Tibial nerve (tissue), 4 donors: ENCODE measurements around the gene CREB1. TPM values are rescaled to one million over a fixed set of nuclear protein-coding genes. Genes with fewer than 3 reads are reported as not detected.
"Not testable (repeated sequence)": the region's sequence is repeated elsewhere in the genome, so short reads cannot be mapped to it uniquely, and the experiment has no call there.

ENCODE experiments used
- DNase-seq, 2 donors: peaks; one replicate each; pipeline ENCODE4 v3.0.0-alpha.2; 2019; ENCODE audit warnings: low spot score in 2 of 2
- H3K27ac ChIP-seq, 4 donors: fragments of 200-600 bp; sonication (generic) in 3 of 4; one replicate each; pipeline ENCODE4 v1.5.1; 2017 to 2019; ENCODE audit warnings: mild to moderate bottlenecking in 1 of 4
- H3K27me3 ChIP-seq, 2 donors: fragments of 200-600 bp; sonication (generic) in 1 of 2; one replicate each; pipeline versions ENCODE4 v1.5.1 to v1.6.0; 2017 to 2019
- H3K36me3 ChIP-seq, 3 donors: fragments of 200-600 bp; sonication (generic); one replicate each; pipeline ENCODE4 v1.5.1; 2018 to 2019
- H3K4me1 ChIP-seq, 4 donors: fragments of 200-600 bp; sonication (generic) in 3 of 4; one replicate each; pipeline ENCODE4 v1.5.1; 2017 to 2019
- H3K4me3 ChIP-seq, 4 donors: fragments of 200-600 bp; sonication (generic) in 3 of 4; one replicate each; pipeline ENCODE4 v1.5.1; 2017 to 2019; ENCODE audit warnings: mild to moderate bottlenecking in 1 of 4, moderate library complexity in 1 of 4
- H3K9me3 ChIP-seq, 4 donors: fragments of 200-600 bp; sonication (generic) in 3 of 4; one replicate each; pipeline ENCODE4 v1.5.1; 2017 to 2019
- CTCF ChIP-seq, 5 experiments: fragments of 200-600 bp in 3 of 5; fragments of 450-650 bp in 2 of 5; sonication (generic) in 3 of 5; IDR thresholded peaks; one replicate each; pipeline ENCODE4 v1.5.1; 2016 to 2019; ENCODE audit warnings: antibody characterized with exemption in 5 of 5, mild to moderate bottlenecking in 3 of 5, moderate library complexity in 2 of 5
- EP300 ChIP-seq, 2 donors: sonication (generic); formaldehyde crosslinking; IDR thresholded peaks; one replicate each; pipeline ENCODE4 v1.6.1; 2017; ENCODE audit warnings: antibody characterized with exemption in 2 of 2, mild to moderate bottlenecking in 1 of 2
- POLR2A ChIP-seq, 2 donors: fragments of 450-650 bp; IDR thresholded peaks; one replicate each; pipeline ENCODE4 v1.6.1; 2017; ENCODE audit warnings: antibody characterized with exemption in 2 of 2, mild to moderate bottlenecking in 2 of 2, moderate library complexity in 2 of 2
- WGBS, 2 donors: methylation state at CpG; one replicate each; pipeline ENCODE4 v1.1.5; 2018; 5-methylcytosine and 5-hydroxymethylcytosine counted together
- total RNA-seq, 4 donors: library from RNA; depleted of rRNA; stranded (reverse); fragments of >200 nt; gene quantifications; one replicate each; pipeline ENCODE4 v1.1.0, GENCODE V29; 2016

The CREB1 gene
- total RNA-seq, 4 donors from 2014 or later, result 28.9 to 67.7 (median 34.0) TPM

- H3K4me1 ChIP-seq, result no peaks in the 10 kb centered on the region
- H3K4me3 ChIP-seq, result no peak overlapping the region
- H3K27ac ChIP-seq, result no peak overlapping the region
- 85 to 90% methylated on average over 8 of the region's 8 CpGs for WGBS, 2 donors
- no peaks in the 10 kb centered on the region for H3K36me3 ChIP-seq
- TF ChIP-seq EP300 (IDR thresholded peaks at IDR 0.05), result no peak
- no peak for TF ChIP-seq POLR2A (IDR thresholded peaks at IDR 0.05)
- no peak for DNase-seq
- H3K9me3 ChIP-seq, result no peaks in the 10 kb centered on the region
- no peaks in the 10 kb centered on the region for H3K27me3 ChIP-seq
These were observed 103.1 kb downstream of the CREB1 start for GRCh38 chr2:207632575-207633493.

- Histone ChIP-seq H3K27me3 (no peaks in the 10 kb centered on the region), H3K9me3 (no peaks in the 10 kb centered on the region), H3K4me3 (no peak overlapping the region), H3K36me3 (no peaks in the 10 kb centered on the region), H3K27ac (no peak overlapping the region), H3K4me1 (no peaks in the 10 kb centered on the region)
- no peak for DNase-seq
- no peak for TF ChIP-seq EP300 (IDR thresholded peaks at IDR 0.05)
- TF ChIP-seq POLR2A (IDR thresholded peaks at IDR 0.05), result no peak
- no peak for TF ChIP-seq CTCF (IDR thresholded peaks at IDR 0.05)
- 85% methylated on average over 3 of the region's 3 CpGs for WGBS, 2 donors
These were observed 103.9 kb downstream of the CREB1 start for GRCh38 chr2:207633686-207634085.

- TF ChIP-seq CTCF (IDR thresholded peaks at IDR 0.05), result no peak
- no peak for TF ChIP-seq EP300 (IDR thresholded peaks at IDR 0.05)
- TF ChIP-seq POLR2A (IDR thresholded peaks at IDR 0.05), result no peak
- no peak for DNase-seq
- H3K4me3 ChIP-seq, result no peak overlapping the region
- H3K27ac ChIP-seq, result no peak overlapping the region
- WGBS, 2 donors, result 78 to 82% methylated on average over 11 of the region's 11 CpGs
- H3K36me3 ChIP-seq, result no peaks in the 10 kb centered on the region
- peaks cover 0 to 2% (median 0%) of the 10 kb centered on the region in 4 donors for H3K9me3 ChIP-seq
- no peaks in the 10 kb centered on the region for H3K27me3 ChIP-seq
- H3K4me1 ChIP-seq, result no peaks in the 10 kb centered on the region
These were observed 105.9 kb downstream of the CREB1 start for GRCh38 chr2:207635468-207636200.

GRCh38 chr2:207639288-207639687 lies 109.5 kb downstream of the CREB1 start:
- H3K36me3 ChIP-seq, H3K4me3 ChIP-seq, H3K4me1 ChIP-seq, DNase-seq, H3K27me3 ChIP-seq, H3K27ac ChIP-seq, H3K9me3 ChIP-seq: not testable (repeated sequence)
- 88 to 94% methylated on average over 3 of the region's 3 CpGs for WGBS, 2 donors

GRCh38 chr2:207640160-207640559 lies 110.4 kb downstream of the CREB1 start:
- no peak for TF ChIP-seq POLR2A (IDR thresholded peaks at IDR 0.05)
- TF ChIP-seq EP300 (IDR thresholded peaks at IDR 0.05), result no peak
- no peak for TF ChIP-seq CTCF (IDR thresholded peaks at IDR 0.05)
- H3K27ac ChIP-seq, result no peak overlapping the region
- H3K36me3 ChIP-seq, result no peaks in the 10 kb centered on the region
- no peak for DNase-seq
- H3K27me3 ChIP-seq, result no peaks in the 10 kb centered on the region
- H3K4me1 ChIP-seq, result no peaks in the 10 kb centered on the region
- H3K4me3 ChIP-seq, result no peak overlapping the region
- H3K9me3 ChIP-seq, result peaks cover 0 to 2% (median 0%) of the 10 kb centered on the region in 4 donors

- Histone ChIP-seq H3K4me1 (no peaks in the 10 kb centered on the region), H3K27me3 (no peaks in the 10 kb centered on the region), H3K9me3 (peaks cover 0 to 2% (median 0%) of the 10 kb centered on the region in 4 donors), H3K4me3 (no peak overlapping the region), H3K36me3 (no peaks in the 10 kb centered on the region), H3K27ac (no peak overlapping the region)
- no peak for DNase-seq
- no peak for TF ChIP-seq POLR2A (IDR thresholded peaks at IDR 0.05)
- no peak for TF ChIP-seq CTCF (IDR thresholded peaks at IDR 0.05)
- TF ChIP-seq EP300 (IDR thresholded peaks at IDR 0.05), result no peak
- WGBS, 2 donors, result 50 to 57% methylated on average over 1 of the region's 1 CpG
These were observed 110.9 kb downstream of the CREB1 start for GRCh38 chr2:207640661-207641060.
